ENCODE results near the gene UBE2D3. TPM values are rescaled to one million over a fixed set of nuclear protein-coding genes. Genes with fewer than 3 reads are reported as not detected.

The UBE2D3 gene
- total and polyA plus RNA-seq, 8 donors, result 143 to 398 (median 277) TPM

DNA sequence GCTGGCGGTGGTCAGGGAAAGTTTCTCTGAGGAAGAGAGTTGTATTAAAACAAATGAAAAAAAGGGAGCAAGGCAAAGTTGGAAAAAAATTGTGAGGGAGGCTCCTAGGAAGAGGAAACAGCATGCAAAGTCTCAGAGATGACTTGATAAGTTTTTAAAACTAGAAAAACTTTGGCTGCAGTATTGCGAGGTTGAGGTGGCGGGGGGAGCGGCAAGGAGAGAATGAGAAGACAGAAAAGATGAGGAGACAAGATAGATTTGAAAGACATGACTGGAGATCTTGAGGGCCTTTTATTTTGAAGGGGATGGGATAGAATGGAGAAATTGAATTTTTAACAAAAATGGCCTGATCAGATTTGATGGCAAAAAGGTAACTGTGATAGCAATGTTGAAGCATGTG, 4.8 kb upstream of the UBE2D3 start:
- H3K36me3 ChIP-seq, result no peaks in the 10 kb centered on the region
- no peak overlapping the region for H3K4me3 ChIP-seq
- H3K27ac ChIP-seq, result no peak overlapping the region
- no peak for TF ChIP-seq EP300 (IDR thresholded peaks at IDR 0.05)
- TF ChIP-seq, protein P1, sequence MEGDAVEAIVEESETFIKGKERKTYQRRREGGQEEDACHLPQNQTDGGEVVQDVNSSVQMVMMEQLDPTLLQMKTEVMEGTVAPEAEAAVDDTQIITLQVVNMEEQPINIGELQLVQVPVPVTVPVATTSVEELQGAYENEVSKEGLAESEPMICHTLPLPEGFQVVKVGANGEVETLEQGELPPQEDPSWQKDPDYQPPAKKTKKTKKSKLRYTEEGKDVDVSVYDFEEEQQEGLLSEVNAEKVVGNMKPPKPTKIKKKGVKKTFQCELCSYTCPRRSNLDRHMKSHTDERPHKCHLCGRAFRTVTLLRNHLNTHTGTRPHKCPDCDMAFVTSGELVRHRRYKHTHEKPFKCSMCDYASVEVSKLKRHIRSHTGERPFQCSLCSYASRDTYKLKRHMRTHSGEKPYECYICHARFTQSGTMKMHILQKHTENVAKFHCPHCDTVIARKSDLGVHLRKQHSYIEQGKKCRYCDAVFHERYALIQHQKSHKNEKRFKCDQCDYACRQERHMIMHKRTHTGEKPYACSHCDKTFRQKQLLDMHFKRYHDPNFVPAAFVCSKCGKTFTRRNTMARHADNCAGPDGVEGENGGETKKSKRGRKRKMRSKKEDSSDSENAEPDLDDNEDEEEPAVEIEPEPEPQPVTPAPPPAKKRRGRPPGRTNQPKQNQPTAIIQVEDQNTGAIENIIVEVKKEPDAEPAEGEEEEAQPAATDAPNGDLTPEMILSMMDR (IDR thresholded peaks at IDR 0.05), result no peak
- TF ChIP-seq POLR2AphosphoS5 (IDR thresholded peaks at IDR 0.05), result no peak
- TF ChIP-seq POLR2A (IDR thresholded peaks at IDR 0.05), result no peak
- H3K9me3 ChIP-seq, result no peaks in the 10 kb centered on the region
- DNase-seq, result no peak
- intact Hi-C loops (cut with DNase I; ENCODE audit: low total_unique reads), result no loop called here
- H3K4me1 ChIP-seq, result peaks cover 6 to 14% (median 11%) of the 10 kb centered on the region in 4 donors
- no peaks in the 10 kb centered on the region for H3K27me3 ChIP-seq
- 87 to 93% (median 89%) methylated on average over 4 of the region's 4 CpGs for WGBS, 5 donors

DNA sequence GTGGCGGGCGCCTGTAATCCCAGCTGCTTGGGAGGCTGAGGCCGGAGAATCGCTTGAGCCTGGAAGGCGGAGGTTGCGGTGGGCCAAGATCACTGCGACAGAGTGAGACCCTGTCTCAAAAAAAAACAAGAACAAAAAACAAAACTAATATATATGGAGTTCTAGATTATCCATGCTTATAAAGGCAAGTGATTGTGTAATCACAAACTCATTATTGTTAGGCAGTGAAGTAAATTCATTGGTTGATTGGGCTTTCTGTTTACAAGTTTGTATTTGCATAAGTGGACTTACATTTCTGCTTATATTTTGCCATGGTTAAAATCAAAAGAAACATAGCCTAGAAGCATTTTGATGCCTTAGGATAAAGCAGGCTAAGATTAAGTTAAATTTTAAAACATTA, 2.5 kb upstream of the UBE2D3 start:
- no peak for DNase-seq
- peak overlapping the region in 1 of 5 donors; percentile 100 for H3K27ac ChIP-seq
- H3K4me1 ChIP-seq, result peaks cover 6 to 15% (median 12%) of the 10 kb centered on the region in 4 donors
- H3K36me3 ChIP-seq, result no peaks in the 10 kb centered on the region
- no peaks in the 10 kb centered on the region for H3K9me3 ChIP-seq
- WGBS, 5 donors, result 93 to 98% (median 95%) methylated on average over 7 of the region's 7 CpGs
- TF ChIP-seq EP300 (IDR thresholded peaks at IDR 0.05), result no peak
- TF ChIP-seq POLR2AphosphoS5 (IDR thresholded peaks at IDR 0.05), result no peak
- TF ChIP-seq, protein P1 (IDR thresholded peaks at IDR 0.05), result no peak
- no peak for TF ChIP-seq POLR2A (IDR thresholded peaks at IDR 0.05)
- H3K27me3 ChIP-seq, result no peaks in the 10 kb centered on the region
- intact Hi-C loops (cut with DNase I; ENCODE audit: low total_unique reads), result no loop called here
- no peak overlapping the region for H3K4me3 ChIP-seq

DNA sequence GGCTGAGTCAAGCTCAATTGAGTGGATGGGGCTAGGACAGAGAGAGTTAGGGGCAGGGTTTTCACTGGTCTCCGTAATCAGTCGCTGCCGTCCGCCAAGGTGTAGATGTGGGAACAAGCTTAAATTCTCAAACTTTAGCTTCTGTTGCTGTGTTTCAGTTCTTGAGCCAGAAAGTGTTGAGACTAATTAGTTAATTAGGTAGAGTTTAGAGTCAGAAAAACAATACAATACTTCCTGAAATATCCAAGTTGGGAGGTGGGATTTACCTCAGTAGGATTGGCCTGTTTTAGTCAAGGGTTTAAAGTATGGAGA, 1.1 kb upstream of the UBE2D3 start:
- peak overlapping the region; percentile 100 for H3K27ac ChIP-seq
- TF ChIP-seq, protein P1 (IDR thresholded peaks at IDR 0.05), result no peak
- TF ChIP-seq POLR2A (IDR thresholded peaks at IDR 0.05) (no peak), EP300 (IDR thresholded peaks at IDR 0.05) (no peak), POLR2AphosphoS5 (IDR thresholded peaks at IDR 0.05) (no peak)
- no peaks in the 10 kb centered on the region for H3K27me3 ChIP-seq
- intact Hi-C loops (cut with DNase I; ENCODE audit: low total_unique reads), result no loop called here
- DNase-seq, result no peak
- H3K36me3 ChIP-seq, result no peaks in the 10 kb centered on the region
- H3K4me3 ChIP-seq, result peak overlapping the region; percentile 71 to 97 (median 88)
- peaks cover 18 to 28% (median 23%) of the 10 kb centered on the region in 4 donors for H3K4me1 ChIP-seq
- no peaks in the 10 kb centered on the region for H3K9me3 ChIP-seq
- 0 to 2% (median 0%) methylated on average over 4 of the region's 4 CpGs for WGBS, 5 donors

DNA sequence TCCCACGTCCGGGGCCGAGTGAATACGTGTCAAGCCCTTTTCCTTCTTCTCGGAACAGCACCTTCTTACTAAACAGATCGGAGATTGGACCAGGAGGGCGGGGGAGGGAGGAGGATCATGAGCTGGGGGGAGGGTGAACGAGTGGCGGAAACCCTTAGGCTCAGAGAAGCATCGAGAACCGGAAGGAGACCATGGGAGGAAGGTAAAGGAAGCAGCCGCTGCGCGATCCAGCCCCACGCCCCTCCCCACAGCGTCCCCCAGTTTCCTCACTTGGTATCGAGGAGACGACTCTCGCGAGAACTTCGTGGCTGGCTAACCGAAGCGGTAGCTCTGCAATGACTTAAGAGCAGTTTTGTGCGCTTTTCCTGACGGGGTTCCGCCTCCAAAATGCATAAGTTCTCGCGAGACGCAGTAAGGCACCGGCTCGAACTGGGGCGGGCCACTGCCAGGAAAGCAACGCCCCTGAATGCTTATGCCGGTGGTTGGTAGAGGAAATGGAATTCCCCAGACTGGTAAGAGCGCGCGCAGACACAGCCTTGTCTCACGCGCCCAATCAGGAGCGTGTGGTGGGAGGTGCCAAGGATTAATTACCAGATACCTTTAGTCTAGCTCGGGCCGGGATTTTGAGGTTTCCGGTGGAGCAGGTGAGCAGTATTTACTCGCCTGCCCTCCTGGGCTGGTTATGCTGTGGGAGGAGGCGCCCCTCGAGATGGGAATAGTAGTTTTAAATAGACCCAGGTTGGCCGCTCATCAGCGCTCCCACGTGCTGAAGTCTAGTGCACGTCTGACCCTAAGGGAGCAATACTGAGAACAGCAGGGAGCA, 534 bp upstream of the UBE2D3 start:
- peaks cover 22 to 34% (median 29%) of the 10 kb centered on the region in 4 donors for H3K4me1 ChIP-seq
- no peaks in the 10 kb centered on the region for H3K27me3 ChIP-seq
- intact Hi-C loops (cut with DNase I; ENCODE audit: low total_unique reads), result no loop called here
- TF ChIP-seq POLR2AphosphoS5 (IDR thresholded peaks at IDR 0.05), result peak; percentile 83 to 94 (median 88)
- peak; percentile 49 for TF ChIP-seq EP300 (IDR thresholded peaks at IDR 0.05)
- TF ChIP-seq, protein P1 (IDR thresholded peaks at IDR 0.05), result peak in 1 of 7 experiments; percentile 8
- peak in 1 of 4 donors; percentile 66 for TF ChIP-seq POLR2A (IDR thresholded peaks at IDR 0.05)
- H3K4me3 ChIP-seq, result peak overlapping the region; percentile 71 to 97 (median 88)
- 0% methylated on average over 36 to 50 of the region's 50 CpGs for WGBS, 5 donors
- no peaks in the 10 kb centered on the region for H3K36me3 ChIP-seq
- DNase-seq, result peak; percentile 98 to 100
- H3K27ac ChIP-seq, result peak overlapping the region; percentile 100
- H3K9me3 ChIP-seq, result no peaks in the 10 kb centered on the region
